ENCODE data around the gene GSPT1. TPM values are rescaled to one million over a fixed set of nuclear protein-coding genes. Genes with fewer than 3 reads are reported as not detected.
"Not testable (repeated sequence)": the region's sequence is repeated elsewhere in the genome, so short reads cannot be mapped to it uniquely, and the experiment has no call there.

The GSPT1 gene
- 100 to 1,000 TPM in 1 of 10 donors, 10 to 100 TPM in 9; 75.5 to 113 (median 88.2) TPM for polyA plus RNA-seq (ENCODE audit: insufficient read length in 10 of 10)
- long read RNA-seq, donor 1, full-length matches to known transcripts: 16 of 21 reads
- long read RNA-seq, donor 1, partial matches to known transcripts: 5 of 21 reads
- long read RNA-seq, donor 1, other reads (novel, unspliced or antisense): 0 of 21 reads
- long read RNA-seq, donor 2, full-length matches to known transcripts: 8 of 8 reads
- long read RNA-seq, donor 2, partial matches to known transcripts: 0 of 8 reads
- long read RNA-seq, donor 2, other reads (novel, unspliced or antisense): 0 of 8 reads
- long read RNA-seq, donor 3: 0 reads
- long read RNA-seq, donor 4, full-length matches to known transcripts: 9 of 9 reads
- long read RNA-seq, donor 4, partial matches to known transcripts: 0 of 9 reads
- long read RNA-seq, donor 4, other reads (novel, unspliced or antisense): 0 of 9 reads
- long read RNA-seq, donor 5, full-length matches to known transcripts: 7 of 7 reads
- long read RNA-seq, donor 5, partial matches to known transcripts: 0 of 7 reads
- long read RNA-seq, donor 5, other reads (novel, unspliced or antisense): 0 of 7 reads
- long read RNA-seq, donor 6, full-length matches to known transcripts: 20 of 20 reads
- long read RNA-seq, donor 6, partial matches to known transcripts: 0 of 20 reads
- long read RNA-seq, donor 6, other reads (novel, unspliced or antisense): 0 of 20 reads
- long read RNA-seq, donor 7, full-length matches to known transcripts: 15 of 15 reads
- long read RNA-seq, donor 7, partial matches to known transcripts: 0 of 15 reads
- long read RNA-seq, donor 7, other reads (novel, unspliced or antisense): 0 of 15 reads
- long read RNA-seq, donor 8, full-length matches to known transcripts: 9 of 15 reads
- long read RNA-seq, donor 8, partial matches to known transcripts: 6 of 15 reads
- long read RNA-seq, donor 8, other reads (novel, unspliced or antisense): 0 of 15 reads
- long read RNA-seq, donor 9, partial matches to known transcripts: 0 of 1 reads
- long read RNA-seq, donor 9, other reads (novel, unspliced or antisense): 0 of 1 reads

DNA sequence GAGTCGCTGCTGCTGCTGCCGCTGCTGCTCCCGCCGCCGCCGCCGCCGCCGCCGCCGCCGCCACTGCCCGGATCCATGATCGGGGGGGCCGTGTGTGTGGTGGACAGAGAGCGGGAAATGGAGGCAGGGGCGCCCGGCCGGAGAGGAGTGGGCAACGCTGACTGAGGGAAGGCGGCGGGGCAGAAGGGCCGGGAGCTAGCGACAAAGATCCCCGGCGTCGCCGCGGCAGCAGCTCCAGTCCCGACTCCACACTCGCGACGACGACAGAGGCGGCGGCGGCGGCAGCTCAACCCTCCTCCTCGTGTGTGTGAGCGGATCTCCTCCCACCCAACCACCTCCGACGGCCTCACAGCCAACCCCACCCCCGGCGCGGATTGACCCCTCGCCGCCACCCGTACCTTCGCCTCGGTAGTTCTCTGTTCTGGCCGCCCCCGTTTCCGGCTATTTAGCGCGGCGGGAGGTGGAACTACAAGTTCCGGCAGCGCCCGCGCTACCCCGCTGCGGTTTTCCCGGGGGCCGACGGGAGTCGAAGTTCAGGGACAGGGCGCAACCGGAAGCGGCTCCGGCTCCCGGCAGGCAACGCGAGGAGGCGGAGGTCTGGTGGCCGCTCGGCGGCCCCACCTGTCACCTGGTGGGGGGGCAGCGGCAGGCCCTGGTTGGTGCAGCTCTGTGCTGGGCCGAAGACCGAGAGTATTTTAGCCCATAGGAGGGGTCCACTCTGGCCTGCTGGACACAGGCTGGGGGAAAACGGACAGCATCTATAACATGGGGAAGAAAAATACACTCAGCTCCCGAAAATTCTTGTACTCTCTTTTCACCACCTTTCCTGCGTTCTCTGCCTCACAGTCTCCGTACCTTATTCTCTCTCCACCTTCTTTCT is at the start of gene GSPT1:
Gene GSPT1 (minus strand): TSS at position 313 of the 880 bp plus-strand sequence. CDS start 236 bp downstream, at position 77.
- DNase-seq: peak; percentile 99 to 100 (median 99)

DNA sequence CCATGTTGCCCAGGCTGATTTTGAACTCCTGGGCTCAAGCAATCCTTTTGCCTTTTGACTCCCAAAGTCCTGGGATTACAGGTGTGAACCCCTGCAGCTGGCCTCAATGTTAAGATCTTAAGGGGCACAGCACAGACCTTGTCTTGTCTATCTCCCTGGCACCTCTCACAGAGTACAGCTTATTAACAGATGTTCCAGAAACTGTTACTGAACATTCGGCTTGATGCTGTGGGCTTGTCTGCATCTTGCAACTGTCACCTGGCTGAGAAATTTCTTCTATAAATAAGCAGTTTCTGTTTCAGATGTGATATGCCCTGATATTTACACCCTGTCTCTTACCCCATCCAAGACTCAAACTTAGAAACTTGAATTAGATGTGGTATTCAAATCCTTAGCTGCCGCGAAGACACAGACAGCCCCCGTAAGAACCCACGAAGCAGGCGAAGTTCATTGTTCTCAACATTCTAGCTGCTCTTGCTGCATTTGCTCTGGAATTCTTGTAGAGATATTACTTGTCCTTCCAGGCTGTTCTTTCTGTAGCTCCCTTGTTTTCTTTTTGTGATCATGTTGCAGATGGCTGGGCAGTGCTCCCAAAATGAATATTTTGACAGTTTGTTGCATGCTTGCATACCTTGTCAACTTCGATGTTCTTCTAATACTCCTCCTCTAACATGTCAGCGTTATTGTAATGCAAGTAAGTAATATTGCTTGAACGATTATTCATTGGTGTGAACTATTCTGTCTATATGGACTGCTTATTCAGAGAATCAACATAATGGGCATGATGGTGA is 49.2 kb upstream of the GSPT1 start, which contains the start of gene TNFRSF17:
Gene TNFRSF17 (plus strand): TSS at position 450 of the 791 bp plus-strand sequence. CDS start 115 bp downstream, at position 565.
- no peak for DNase-seq

DNA sequence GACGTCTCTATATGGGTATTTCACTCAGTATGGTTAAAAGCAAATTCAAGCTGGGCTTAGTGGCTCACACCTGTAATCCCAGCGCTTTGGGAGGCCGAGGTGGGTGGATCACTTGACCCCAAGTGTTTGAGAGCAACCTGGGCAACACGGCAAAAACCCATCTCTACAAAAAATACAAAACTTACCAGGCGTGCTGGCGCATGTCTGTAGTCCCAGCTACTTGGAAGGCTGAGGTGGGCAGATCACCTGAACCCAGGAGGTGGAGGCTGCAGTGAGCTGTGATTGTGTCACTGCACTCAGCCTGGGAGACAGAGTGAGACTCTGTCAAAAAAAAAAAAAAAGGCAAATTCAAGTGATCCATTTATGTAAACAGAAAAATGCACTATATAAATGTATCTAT is 48.0 kb upstream of the GSPT1 start:
- DNase-seq: no peak

DNA sequence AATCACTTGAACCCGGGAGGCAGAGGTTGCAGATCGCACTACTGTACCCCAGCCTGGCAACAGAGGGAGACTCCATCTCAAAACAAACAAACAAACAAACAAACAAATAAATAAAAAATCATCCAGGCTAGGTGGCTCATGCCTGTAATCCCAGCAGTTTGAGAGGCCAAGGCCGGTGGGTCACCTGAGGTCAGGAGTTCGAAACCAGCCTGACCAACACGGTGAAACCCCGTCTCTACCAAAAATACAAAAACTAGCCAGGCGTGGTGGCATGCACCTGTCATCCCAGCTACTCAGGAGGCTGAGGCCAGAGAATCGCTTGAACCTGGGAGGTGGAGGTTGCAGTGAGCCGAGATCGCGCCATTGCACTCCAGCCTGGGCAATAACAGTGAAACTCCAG is 47.2 kb upstream of the GSPT1 start:
- DNase-seq: not testable (repeated sequence)

DNA sequence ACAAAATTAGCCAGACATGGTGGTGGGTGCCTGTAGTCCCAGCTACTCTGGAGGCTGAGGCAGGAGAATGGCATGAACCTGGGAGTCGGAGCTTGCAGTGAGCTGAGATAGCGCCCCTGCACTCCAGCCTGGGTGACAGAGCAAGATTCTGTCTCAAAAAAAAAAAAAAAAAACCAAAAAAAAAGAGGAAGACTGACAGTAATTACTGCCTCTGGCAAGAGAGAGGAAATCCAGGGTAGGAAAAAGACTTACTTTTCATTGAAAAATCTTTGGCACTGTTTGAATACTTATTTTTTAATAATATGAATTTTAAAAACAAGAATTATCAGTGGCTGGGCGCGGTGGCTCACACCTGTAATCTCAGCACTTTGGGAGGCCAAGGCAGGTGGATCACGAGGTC is 46.7 kb upstream of the GSPT1 start:
- not testable (repeated sequence) for DNase-seq

DNA sequence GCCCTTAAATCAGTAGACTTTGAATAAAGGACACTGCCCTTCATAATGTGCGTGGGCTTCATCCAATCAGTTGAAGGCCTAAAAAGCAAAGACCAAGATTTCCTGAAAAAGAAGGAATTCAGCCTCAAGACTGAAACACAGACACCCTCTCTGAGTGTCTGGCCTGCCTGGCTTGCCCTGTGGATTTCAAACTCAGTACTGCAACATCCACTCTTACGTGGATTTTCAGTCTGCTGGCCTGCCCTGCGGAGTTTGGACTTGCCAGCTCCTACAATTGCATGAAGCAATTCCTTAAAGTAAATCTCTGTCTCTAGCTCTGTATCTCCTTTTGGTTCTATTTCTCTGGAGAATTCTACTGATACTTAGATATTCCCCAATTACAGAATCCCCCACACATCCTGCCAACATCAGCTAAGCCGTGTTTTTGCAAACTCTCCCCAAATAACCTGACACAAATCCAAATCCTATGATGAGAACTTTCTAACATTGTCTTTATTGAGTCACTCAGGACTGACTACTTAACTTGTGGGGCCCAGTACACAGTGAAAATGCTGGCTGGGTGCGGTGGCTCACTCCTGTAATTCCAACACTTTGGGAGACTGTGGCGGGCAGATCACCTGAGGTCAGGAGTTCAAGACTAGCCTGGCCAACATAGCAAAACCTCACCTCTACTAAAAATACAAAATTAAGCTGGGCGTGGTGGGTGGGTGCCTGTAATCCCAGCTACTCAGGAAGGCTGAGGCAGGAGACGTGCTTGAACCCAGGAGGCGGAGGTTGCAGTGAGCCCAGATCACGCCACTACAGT is 42.0 kb upstream of the GSPT1 start:
- no peak for DNase-seq

GRCh38 chr16:11956558-11956957 is 40.8 kb upstream of the GSPT1 start:
- DNase-seq: no peak

DNA sequence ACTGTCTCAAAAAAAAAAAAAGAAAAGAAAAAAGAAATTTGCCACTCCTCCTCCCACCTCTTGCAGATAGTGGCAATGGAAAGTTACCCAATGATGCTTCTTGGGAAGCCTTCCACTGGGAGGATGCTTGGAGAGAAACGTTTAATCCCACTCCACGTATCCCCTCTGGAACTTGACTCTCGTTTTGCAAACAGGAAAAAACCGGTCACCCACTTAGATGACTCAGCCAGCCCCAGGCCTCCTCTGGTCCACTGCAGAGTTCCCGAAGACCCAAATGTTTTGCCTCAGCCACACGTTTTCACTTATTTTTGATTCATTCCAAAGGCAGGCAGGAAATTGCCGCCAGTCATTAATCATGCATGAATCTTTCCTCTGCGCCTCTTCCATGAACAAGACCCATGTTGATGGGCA is 40.0 kb upstream of the GSPT1 start:
- DNase-seq: peak in 1 of 3 donors; percentile 95

GRCh38 chr16:11953576-11953975 is 37.8 kb upstream of the GSPT1 start:
- DNase-seq: not testable (repeated sequence)

DNA sequence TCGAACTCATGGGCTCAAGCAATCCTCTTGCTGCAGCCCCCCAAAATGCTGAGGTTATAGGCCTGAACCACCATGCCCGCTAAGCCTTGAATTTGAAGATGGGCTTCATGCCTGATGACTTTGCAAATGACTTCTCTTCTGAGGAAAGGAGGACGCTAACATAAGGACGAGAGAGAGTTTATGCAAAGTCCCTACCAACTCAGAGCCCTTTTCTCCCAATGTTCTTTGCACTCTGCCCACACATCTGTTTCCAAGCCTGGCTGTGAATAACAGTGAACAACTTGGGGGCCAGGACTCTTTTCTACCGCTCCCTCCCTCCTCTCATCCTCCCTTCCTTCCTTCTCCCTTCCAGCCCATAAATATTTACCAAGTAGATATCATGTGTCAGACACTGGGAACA is 34.6 kb upstream of the GSPT1 start:
- DNase-seq: no peak

DNA sequence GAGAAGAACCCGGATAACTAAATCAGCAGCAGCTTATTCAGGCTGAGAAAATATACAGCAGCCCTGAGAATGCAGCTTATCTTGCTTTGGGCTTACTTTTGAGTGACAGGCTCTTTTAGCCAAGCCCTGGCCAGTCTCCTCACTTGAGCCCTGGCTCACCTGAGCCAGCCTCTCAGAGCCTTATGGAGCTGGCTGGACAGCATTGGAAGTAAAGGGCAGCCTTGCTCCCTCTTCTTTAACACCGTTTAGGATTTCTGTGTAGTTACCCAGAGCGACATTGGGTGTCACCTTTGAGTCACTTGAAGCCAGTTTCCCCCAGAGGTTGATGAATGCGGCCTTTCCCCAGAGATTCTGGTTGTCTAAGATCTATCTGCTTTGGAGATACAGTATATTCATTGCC is 33.8 kb upstream of the GSPT1 start:
- peak; percentile 6 to 16 (median 14) for DNase-seq

GRCh38 chr16:11948819-11949218 is 33.1 kb upstream of the GSPT1 start:
- no peak for DNase-seq

DNA sequence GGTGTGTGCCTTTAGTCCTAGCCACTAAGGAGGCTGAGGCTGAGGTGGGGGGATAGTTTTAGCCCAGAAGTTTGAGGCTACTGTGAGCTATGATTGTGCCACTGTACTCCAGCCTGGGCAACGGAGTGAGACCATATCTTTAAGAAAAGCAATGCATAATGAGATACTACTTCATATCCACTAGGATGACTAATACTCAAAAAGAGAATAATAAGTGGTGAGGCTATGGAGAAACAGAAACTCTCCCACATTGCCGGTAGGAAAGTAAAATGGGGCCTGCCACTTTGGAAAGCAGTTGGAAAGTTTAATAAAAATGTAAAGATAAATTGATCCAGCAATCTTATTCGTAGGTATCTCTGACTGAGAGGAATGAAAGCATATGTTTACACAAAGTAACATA is 30.7 kb upstream of the GSPT1 start:
- no peak for DNase-seq

- DNase-seq: not testable (repeated sequence)
Observed at GRCh38 chr16:11941945-11942344, 26.2 kb upstream of the GSPT1 start, which contains the start of gene NPIPB2. Gene NPIPB2, minus strand, starts transcription at chr16:11942045. Its CDS starts 0 bp downstream, at chr16:11942045.

GRCh38 chr16:11927350-11927749 is 11.6 kb upstream of the GSPT1 start:
- DNase-seq: not testable (repeated sequence)

GRCh38 chr16:11924046-11924445 is 8.3 kb upstream of the GSPT1 start:
- not testable (repeated sequence) for DNase-seq

DNA sequence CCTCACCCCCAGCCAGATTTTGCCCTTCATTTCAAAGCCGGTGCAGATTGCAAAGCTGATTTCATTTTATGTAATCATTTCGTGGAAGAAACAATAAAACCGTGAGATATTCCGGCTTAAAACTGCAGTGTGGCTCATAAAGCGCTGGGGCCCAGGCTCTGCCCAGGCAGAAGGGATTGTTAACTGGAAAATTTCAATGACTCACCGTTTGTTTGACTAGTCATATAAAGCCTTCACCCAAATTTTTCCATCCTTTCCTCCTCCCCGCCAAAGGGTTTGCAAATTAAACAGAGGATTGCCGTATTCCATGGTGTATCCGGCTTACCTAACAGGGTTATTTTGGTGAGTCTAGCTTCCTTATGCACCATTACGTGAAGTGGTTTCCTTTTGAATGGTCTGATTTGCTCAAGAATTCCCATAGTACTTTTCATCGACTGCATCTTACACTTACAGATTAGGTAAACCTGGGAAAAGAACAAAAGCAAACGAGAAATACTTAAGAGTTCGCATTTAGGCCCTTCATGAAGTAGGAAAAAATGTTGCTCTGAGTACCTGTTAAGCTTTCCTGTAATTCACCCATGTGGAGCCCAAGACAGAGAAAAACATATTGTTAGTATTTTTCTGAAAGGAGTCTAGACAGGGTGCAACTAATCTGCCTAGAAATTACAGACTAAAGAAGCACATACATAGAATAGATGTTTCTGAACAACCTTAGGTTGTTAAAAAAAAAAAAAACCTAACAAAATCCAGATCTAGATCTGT is 949 bp upstream of the GSPT1 start:
- DNase-seq: no peak

GRCh38 chr16:11915114-11915643 is 577 bp downstream of the GSPT1 start:
- peak in 1 of 3 donors; percentile 36 for DNase-seq
